ENCODE measurements around the gene DAPK1. TPM values are rescaled to one million over a fixed set of nuclear protein-coding genes. Genes with fewer than 3 reads are reported as not detected.

DAPK1 gene
- total and polyA plus RNA-seq, 3 experiments from 2014 or later: 3.7 to 4.3 TPM; not detected in 1

DNA sequence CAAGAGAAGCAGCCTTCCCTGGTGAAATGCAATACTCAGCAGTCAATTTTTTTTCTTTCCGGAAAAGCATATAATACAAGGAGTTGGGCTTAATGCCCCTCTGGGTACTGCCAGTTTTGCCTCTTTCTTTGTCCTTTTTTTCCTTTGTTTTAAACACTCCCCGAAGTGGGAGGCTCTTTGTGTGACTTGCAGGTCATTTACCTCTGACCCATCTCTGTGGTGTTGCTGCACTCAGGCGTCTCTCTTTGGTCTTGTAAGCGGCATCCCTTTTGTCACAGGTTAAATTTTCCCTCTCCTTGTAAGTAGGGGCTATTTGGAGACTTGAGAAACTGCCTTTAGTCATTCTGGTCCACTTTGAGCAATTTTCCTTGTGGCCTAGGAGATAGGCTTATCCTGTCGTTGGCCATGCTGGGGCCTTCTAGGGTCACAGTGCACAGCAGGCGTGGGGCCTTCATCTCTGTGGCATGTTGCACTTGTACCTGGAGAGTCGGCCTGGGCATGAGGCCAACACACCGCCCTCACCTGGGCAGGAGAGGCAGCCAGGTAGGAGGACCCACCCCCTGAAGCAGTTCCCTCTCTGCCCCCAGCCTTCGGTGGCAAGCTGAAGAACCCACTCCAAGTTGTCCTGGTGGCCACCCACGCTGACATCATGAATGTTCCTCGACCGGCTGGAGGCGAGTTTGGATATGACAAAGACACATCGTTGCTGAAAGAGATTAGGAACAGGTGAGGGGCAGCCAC is 200.6 kb downstream of the DAPK1 start:
- no peaks in the 10 kb centered on the region for H3K36me3 ChIP-seq (ENCODE audit: insufficient read depth, low read length)
- Mint-ChIP-seq H3K4me1 (no peaks in the 10 kb centered on the region), H3K9me3 (peaks cover 5 to 7% (median 5%) of the 10 kb centered on the region in 5 donors), H3K36me3 (no peaks in the 10 kb centered on the region), H3K27ac (peak overlapping the region in 1 of 8 donors; percentile 8), H3K27me3 (peaks cover 0 to 3% of the 10 kb centered on the region in 2 donors), H3K4me3 (no peak overlapping the region)
- ChIA-PET POLR2A (no interaction called here), CTCF (no interaction called here)
- H3K27me3 ChIP-seq (ENCODE audit: insufficient read depth, low read length, poor library complexity, severe bottlenecking): no peaks in the 10 kb centered on the region
- H3K4me3 ChIP-seq (ENCODE audit: low read length): no peak overlapping the region
- no peak for DNase-seq
- H3K4me1 ChIP-seq (ENCODE audit: insufficient read depth, low read length): no peaks in the 10 kb centered on the region
- no peak overlapping the region for H3K27ac ChIP-seq (ENCODE audit: low read depth, low read length)
- H3K9me3 ChIP-seq (ENCODE audit: low read length): peaks cover 6% of the 10 kb centered on the region

GRCh38 chr9:87699835-87700234 is 202.2 kb downstream of the DAPK1 start:
- no peaks in the 10 kb centered on the region for H3K4me1 ChIP-seq (ENCODE audit: insufficient read depth, low read length)
- H3K27ac ChIP-seq (ENCODE audit: low read depth, low read length): no peak overlapping the region
- POLR2A ChIA-PET: no interaction called here
- DNase-seq: no peak
- CTCF ChIA-PET: no interaction called here
- H3K9me3 Mint-ChIP-seq: no peaks in the 10 kb centered on the region
- no peaks in the 10 kb centered on the region for H3K4me1 Mint-ChIP-seq
- H3K4me3 ChIP-seq (ENCODE audit: low read length): no peak overlapping the region
- peaks cover 0 to 3% of the 10 kb centered on the region in 2 donors for H3K27me3 Mint-ChIP-seq
- no peaks in the 10 kb centered on the region for H3K36me3 Mint-ChIP-seq
- H3K4me3 Mint-ChIP-seq: no peak overlapping the region
- no peaks in the 10 kb centered on the region for H3K36me3 ChIP-seq (ENCODE audit: insufficient read depth, low read length)
- H3K9me3 ChIP-seq (ENCODE audit: low read length): no peaks in the 10 kb centered on the region
- no peaks in the 10 kb centered on the region for H3K27me3 ChIP-seq (ENCODE audit: insufficient read depth, low read length, poor library complexity, severe bottlenecking)
- H3K27ac Mint-ChIP-seq: no peak overlapping the region

GRCh38 chr9:87701491-87701890 is 203.8 kb downstream of the DAPK1 start:
- Histone ChIP-seq H3K9me3 (ENCODE audit: low read length) (no peaks in the 10 kb centered on the region), H3K36me3 (ENCODE audit: insufficient read depth, low read length) (no peaks in the 10 kb centered on the region), H3K4me1 (ENCODE audit: insufficient read depth, low read length) (no peaks in the 10 kb centered on the region), H3K27ac (ENCODE audit: low read depth, low read length) (no peak overlapping the region), H3K4me3 (ENCODE audit: low read length) (no peak overlapping the region), H3K27me3 (ENCODE audit: insufficient read depth, low read length, poor library complexity, severe bottlenecking) (no peaks in the 10 kb centered on the region)
- Mint-ChIP-seq H3K36me3 (no peaks in the 10 kb centered on the region), H3K4me1 (no peaks in the 10 kb centered on the region), H3K9me3 (no peaks in the 10 kb centered on the region), H3K27me3 (no peaks in the 10 kb centered on the region), H3K4me3 (no peak overlapping the region), H3K27ac (no peak overlapping the region)
- POLR2A ChIA-PET: no interaction called here
- no peak for DNase-seq
- CTCF ChIA-PET: no interaction called here

GRCh38 chr9:87701931-87702421 is 204.3 kb downstream of the DAPK1 start:
- no peaks in the 10 kb centered on the region for H3K9me3 ChIP-seq (ENCODE audit: low read length)
- Mint-ChIP-seq H3K9me3 (no peaks in the 10 kb centered on the region), H3K27me3 (no peaks in the 10 kb centered on the region), H3K36me3 (no peaks in the 10 kb centered on the region), H3K4me1 (no peaks in the 10 kb centered on the region), H3K27ac (no peak overlapping the region), H3K4me3 (no peak overlapping the region)
- H3K27ac ChIP-seq (ENCODE audit: low read depth, low read length): no peak overlapping the region
- no peaks in the 10 kb centered on the region for H3K4me1 ChIP-seq (ENCODE audit: insufficient read depth, low read length)
- H3K4me3 ChIP-seq (ENCODE audit: low read length): no peak overlapping the region
- H3K36me3 ChIP-seq (ENCODE audit: insufficient read depth, low read length): no peaks in the 10 kb centered on the region
- no peaks in the 10 kb centered on the region for H3K27me3 ChIP-seq (ENCODE audit: insufficient read depth, low read length, poor library complexity, severe bottlenecking)
- no peak for DNase-seq
- POLR2A ChIA-PET: no interaction called here
- CTCF ChIA-PET: no interaction called here

DNA sequence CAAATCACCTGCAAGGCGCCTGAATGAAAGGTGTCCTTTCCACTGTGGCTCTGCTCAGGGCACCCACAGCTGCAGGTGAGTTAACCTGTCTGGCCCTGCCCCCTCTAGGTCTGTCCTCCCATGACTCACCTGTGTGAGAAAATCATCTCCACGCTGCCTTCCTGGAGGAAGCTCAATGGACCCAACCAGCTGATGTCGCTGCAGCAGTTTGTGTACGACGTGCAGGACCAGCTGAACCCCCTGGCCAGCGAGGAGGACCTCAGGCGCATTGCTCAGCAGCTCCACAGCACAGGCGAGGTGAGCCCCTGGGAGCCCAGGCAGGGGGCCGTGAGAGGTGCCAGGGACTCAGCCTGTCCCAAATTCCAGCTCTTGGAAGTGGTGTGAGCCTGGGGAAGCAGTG is 205.3 kb downstream of the DAPK1 start:
- Mint-ChIP-seq H3K27me3 (no peaks in the 10 kb centered on the region), H3K4me3 (no peak overlapping the region), H3K36me3 (no peaks in the 10 kb centered on the region), H3K27ac (no peak overlapping the region), H3K4me1 (peaks cover 0 to 3% (median 0%) of the 10 kb centered on the region in 3 donors), H3K9me3 (no peaks in the 10 kb centered on the region)
- ChIA-PET CTCF (no interaction called here), POLR2A (no interaction called here)
- Histone ChIP-seq H3K27ac (ENCODE audit: low read depth, low read length) (no peak overlapping the region), H3K4me1 (ENCODE audit: insufficient read depth, low read length) (peaks cover 8% of the 10 kb centered on the region), H3K27me3 (ENCODE audit: insufficient read depth, low read length, poor library complexity, severe bottlenecking) (no peaks in the 10 kb centered on the region), H3K4me3 (ENCODE audit: low read length) (no peak overlapping the region), H3K9me3 (ENCODE audit: low read length) (no peaks in the 10 kb centered on the region), H3K36me3 (ENCODE audit: insufficient read depth, low read length) (no peaks in the 10 kb centered on the region)
- no peak for DNase-seq

DNA sequence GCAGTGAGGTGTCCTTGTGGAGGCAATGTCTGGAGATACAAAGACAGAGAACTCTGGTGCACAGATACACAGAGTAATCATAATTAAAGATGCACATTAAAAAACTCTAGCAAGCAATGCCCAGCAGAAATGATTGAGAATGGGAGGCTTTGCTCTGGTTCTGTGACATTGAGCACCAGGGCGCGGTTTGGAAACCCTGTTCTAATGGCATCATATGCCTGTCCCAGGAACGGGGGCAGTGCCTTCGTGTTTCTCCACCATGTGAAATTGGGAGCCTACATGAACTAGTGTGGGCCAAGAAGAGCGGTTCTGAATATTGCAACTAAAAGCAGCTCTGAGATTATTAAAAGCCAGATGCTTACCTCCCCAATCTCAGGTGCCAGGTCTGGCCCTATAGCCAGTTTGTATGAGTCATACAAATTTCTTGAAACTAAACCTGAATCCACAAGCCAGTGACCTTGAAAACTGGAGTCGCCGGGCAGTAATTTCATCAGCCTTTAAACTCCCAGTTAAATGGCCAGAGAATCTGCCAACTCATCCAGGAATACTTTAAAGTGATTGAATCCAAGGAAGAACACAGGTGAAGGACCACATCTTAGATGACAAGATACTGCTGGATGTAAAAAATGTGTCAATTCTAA is 206.1 kb downstream of the DAPK1 start:
- ChIA-PET CTCF (no interaction called here), POLR2A (no interaction called here)
- Mint-ChIP-seq H3K4me3 (no peak overlapping the region), H3K4me1 (peaks cover 2 to 9% (median 2%) of the 10 kb centered on the region in 3 donors), H3K9me3 (no peaks in the 10 kb centered on the region), H3K27ac (no peak overlapping the region), H3K36me3 (no peaks in the 10 kb centered on the region), H3K27me3 (no peaks in the 10 kb centered on the region)
- Histone ChIP-seq H3K27ac (ENCODE audit: low read depth, low read length) (no peak overlapping the region), H3K4me3 (ENCODE audit: low read length) (no peak overlapping the region), H3K9me3 (ENCODE audit: low read length) (no peaks in the 10 kb centered on the region), H3K4me1 (ENCODE audit: insufficient read depth, low read length) (peaks cover 13% of the 10 kb centered on the region), H3K36me3 (ENCODE audit: insufficient read depth, low read length) (no peaks in the 10 kb centered on the region), H3K27me3 (ENCODE audit: insufficient read depth, low read length, poor library complexity, severe bottlenecking) (no peaks in the 10 kb centered on the region)
- DNase-seq: no peak

DNA sequence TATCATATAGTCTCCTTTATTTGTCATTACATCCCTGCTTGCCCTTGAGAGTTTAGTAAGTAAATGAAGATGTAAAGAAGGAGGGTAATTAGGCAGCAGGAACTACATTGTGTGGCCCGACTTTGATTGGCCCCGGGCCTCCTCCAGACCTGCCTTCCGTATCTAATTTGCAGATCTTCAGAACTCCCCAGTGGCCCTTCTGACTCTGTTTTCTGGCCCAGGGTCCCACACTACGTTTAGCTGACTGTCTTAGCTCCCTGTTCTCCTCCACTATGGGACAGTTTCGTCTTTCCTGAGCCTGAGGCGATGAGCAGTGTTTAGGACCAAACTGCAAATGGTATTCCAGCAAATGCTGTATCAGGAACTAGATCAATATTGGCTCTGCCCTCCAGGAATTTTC is 206.7 kb downstream of the DAPK1 start:
- DNase-seq: no peak
- ChIA-PET CTCF (no interaction called here), POLR2A (no interaction called here)
- Histone ChIP-seq H3K27ac (ENCODE audit: low read depth, low read length) (no peak overlapping the region), H3K36me3 (ENCODE audit: insufficient read depth, low read length) (no peaks in the 10 kb centered on the region), H3K27me3 (ENCODE audit: insufficient read depth, low read length, poor library complexity, severe bottlenecking) (no peaks in the 10 kb centered on the region), H3K4me1 (ENCODE audit: insufficient read depth, low read length) (peaks cover 18% of the 10 kb centered on the region), H3K4me3 (ENCODE audit: low read length) (no peak overlapping the region), H3K9me3 (ENCODE audit: low read length) (no peaks in the 10 kb centered on the region)
- H3K36me3 Mint-ChIP-seq: no peaks in the 10 kb centered on the region
- no peaks in the 10 kb centered on the region for H3K9me3 Mint-ChIP-seq
- H3K4me1 Mint-ChIP-seq: peaks cover 8 to 15% (median 8%) of the 10 kb centered on the region in 3 donors
- no peak overlapping the region for H3K27ac Mint-ChIP-seq
- H3K4me3 Mint-ChIP-seq: no peak overlapping the region
- no peaks in the 10 kb centered on the region for H3K27me3 Mint-ChIP-seq

DNA sequence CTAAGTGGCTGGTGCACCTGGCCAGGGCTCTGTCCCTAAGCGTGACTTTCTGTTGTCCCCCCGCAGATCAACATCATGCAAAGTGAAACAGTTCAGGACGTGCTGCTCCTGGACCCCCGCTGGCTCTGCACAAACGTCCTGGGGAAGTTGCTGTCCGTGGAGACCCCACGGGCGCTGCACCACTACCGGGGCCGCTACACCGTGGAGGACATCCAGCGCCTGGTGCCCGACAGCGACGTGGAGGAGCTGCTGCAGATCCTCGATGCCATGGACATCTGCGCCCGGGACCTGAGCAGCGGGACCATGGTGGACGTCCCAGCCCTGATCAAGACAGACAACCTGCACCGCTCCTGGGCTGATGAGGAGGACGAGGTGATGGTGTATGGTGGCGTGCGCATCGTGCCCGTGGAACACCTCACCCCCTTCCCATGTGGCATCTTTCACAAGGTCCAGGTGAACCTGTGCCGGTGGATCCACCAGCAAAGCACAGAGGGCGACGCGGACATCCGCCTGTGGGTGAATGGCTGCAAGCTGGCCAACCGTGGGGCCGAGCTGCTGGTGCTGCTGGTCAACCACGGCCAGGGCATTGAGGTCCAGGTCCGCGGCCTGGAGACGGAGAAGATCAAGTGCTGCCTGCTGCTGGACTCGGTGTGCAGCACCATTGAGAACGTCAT is 208.5 kb downstream of the DAPK1 start:
- H3K4me1 Mint-ChIP-seq: peaks cover 11 to 22% (median 12%) of the 10 kb centered on the region in 3 donors
- H3K9me3 Mint-ChIP-seq: no peaks in the 10 kb centered on the region
- H3K27me3 Mint-ChIP-seq: no peaks in the 10 kb centered on the region
- no peak overlapping the region for H3K4me3 Mint-ChIP-seq
- H3K36me3 ChIP-seq (ENCODE audit: insufficient read depth, low read length): no peaks in the 10 kb centered on the region
- no peak for DNase-seq
- H3K27ac Mint-ChIP-seq: no peak overlapping the region
- no peaks in the 10 kb centered on the region for H3K27me3 ChIP-seq (ENCODE audit: insufficient read depth, low read length, poor library complexity, severe bottlenecking)
- POLR2A ChIA-PET: no interaction called here
- no peaks in the 10 kb centered on the region for H3K36me3 Mint-ChIP-seq
- H3K4me3 ChIP-seq (ENCODE audit: low read length): no peak overlapping the region
- CTCF ChIA-PET: no interaction called here
- peaks cover 29% of the 10 kb centered on the region for H3K4me1 ChIP-seq (ENCODE audit: insufficient read depth, low read length)
- no peaks in the 10 kb centered on the region for H3K9me3 ChIP-seq (ENCODE audit: low read length)
- no peak overlapping the region for H3K27ac ChIP-seq (ENCODE audit: low read depth, low read length)

Data from CD8-positive, alpha-beta memory T cell (primary cell).